SHP77 treated with DMSO at 0.1 percent for 48 hours (cell line): Measurements from ENCODE around the gene SLC5A9.
"Not testable (repeated sequence)": the region's sequence is repeated elsewhere in the genome, so short reads cannot be mapped to it uniquely, and the experiment has no call there.

Experiments
- DNase-seq: peaks from one replicate; lab custom pipeline; 2025; lab: John Stamatoyannopoulos, UW

SLC5A9 gene

GRCh38 chr1:48214366-48214765 is 8.2 kb upstream of the SLC5A9 start:
- DNase-seq: not testable (repeated sequence)

- DNase-seq: no peak
Measured at GRCh38 chr1:48214820-48215219, 7.7 kb upstream of the SLC5A9 start.

- no peak for DNase-seq
Measured at GRCh38 chr1:48215222-48215621, 7.3 kb upstream of the SLC5A9 start.

DNA sequence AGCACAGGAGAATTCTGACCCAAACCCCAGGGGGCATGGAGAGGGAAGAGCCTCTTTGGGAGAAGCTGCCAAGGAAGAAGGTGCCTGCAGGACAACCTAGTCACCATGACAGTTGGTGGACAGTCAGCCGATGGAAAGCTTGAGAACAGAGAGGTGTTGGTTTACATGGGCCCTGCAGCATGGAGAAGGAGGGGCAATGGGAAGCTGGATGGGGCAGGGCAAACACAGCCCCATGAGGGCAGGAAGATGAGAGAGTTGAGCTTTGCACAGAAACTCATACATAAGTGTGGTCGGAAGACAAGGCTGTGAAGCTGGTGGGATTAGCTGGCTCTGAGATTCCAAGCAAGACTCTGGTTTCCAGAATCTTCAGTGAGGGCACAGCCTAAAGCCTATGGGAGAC is 6.6 kb upstream of the SLC5A9 start:
- no peak for DNase-seq

GRCh38 chr1:48216313-48216712 is 6.2 kb upstream of the SLC5A9 start:
- DNase-seq: no peak

- no peak for DNase-seq
Measured at GRCh38 chr1:48216941-48217340, 5.6 kb upstream of the SLC5A9 start.

- no peak for DNase-seq
Measured at GRCh38 chr1:48217856-48218255, 4.7 kb upstream of the SLC5A9 start.

DNA sequence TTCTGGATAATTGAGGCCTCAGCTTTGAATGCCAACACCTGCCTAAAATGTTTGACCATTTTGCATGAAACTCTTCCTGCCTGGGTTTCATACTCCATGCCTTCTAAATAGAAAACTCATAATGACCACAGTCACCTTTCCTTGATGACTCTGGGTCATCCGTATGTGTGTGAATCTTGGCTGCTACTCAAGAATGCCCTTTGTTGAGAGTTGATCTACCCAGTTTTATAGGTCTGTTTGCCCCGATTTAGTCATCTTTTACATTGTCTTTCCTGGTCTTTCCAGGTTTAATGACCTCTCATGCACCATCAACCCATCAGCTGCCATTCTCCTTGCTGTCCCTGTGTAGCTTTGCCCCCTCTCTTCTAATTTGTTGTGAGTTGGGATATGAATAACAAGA is 2.7 kb upstream of the SLC5A9 start:
- DNase-seq: no peak

DNA sequence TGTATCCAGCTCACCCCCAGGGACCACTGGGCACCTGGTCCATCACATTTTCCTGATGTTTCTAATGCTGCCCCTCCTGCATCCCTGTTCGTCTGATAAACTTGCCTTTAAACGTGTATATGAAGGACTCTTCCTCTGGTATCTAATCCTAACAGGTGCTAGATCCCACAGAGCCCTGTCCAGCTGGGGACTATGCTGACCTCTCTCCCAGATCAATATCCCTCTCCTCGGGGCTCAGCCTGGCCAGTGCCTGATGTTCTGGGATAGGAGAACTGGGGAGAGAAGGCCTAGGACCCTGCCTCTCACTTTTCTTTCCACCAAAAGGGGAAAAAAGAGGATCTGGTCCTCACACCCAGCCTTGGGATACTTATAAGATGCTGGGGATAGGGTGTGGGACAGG is 1.4 kb upstream of the SLC5A9 start:
- DNase-seq: no peak

DNA sequence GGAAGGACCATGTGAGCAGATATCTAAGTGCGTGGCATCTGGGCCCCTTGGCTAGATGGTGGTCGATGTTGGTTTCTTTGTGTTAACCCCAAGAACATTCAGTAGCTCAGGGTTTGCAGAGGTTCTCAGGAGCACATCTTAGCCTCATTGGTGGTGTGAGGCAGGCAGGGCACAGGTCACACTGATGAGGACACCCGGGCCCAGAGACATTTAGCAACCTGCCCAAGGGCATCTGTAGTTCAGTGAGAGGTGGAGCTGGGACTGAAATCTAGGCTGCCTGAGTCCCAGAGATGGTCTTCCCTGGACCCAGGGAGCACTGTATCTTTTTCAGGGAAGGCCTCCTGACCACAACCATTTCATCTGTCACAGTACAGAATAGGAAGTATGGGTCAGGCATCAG is 859 bp upstream of the SLC5A9 start:
- DNase-seq: no peak

DNA sequence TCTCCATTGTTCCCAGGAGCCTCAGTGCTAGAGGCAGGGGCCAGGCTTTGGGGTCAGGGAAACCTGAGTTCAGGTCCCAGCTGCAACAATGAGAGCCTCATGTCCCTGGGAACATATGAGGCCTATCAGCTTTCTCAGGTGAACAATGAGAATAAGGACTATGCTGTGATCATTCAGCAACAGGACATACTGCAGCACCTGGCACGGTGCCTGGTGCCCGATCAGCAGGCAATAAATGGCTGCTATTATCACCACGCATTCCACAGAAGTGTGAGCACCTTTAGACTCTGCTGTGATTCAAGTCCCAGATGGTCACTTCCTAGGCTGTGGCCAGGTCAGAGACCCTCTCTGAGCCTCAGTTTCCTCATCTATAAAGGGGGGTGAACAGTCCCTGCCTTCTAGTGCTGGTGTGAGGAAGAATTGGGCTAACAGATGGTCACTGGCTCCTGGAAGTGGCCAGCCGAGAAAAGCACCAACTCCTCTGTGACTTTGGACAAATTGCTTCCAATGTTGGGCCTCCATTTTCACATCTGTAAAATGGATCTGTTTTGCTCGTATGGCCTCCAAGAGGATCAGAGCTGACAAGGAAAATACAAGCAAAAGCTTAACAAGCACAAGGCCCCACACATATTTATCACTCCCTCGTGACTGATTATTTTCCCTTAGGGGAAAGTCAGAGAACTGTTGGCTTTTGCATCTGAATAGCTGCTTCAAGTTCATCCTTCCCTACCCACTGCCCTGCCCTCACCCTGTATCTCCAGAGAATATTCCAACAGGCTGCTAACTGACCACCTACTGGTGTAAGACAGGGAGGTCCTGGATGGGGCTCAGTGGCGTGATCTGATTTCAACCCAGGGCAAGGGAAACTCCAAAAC is 1.1 kb downstream of the SLC5A9 start:
- no peak for DNase-seq

DNA sequence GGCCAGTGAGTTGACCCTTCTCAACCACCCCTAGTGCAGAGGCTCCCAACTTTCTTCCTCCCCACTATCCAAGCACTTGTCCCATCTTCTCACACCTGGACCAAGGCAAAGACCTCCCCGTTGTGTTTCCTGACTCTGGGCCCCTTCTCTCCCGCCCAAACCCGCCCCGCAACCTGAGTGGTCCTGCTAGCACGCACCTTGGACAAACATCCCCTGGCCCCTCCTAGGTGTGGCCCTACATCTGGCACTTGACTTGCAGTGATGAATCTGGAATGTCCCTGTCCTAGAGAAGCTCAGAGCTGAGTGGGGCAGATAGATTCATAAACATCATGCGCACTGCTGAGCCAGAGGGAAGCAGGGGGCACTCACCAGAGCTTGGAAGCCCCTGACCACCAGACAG is 2.3 kb downstream of the SLC5A9 start:
- no peak for DNase-seq

DNA sequence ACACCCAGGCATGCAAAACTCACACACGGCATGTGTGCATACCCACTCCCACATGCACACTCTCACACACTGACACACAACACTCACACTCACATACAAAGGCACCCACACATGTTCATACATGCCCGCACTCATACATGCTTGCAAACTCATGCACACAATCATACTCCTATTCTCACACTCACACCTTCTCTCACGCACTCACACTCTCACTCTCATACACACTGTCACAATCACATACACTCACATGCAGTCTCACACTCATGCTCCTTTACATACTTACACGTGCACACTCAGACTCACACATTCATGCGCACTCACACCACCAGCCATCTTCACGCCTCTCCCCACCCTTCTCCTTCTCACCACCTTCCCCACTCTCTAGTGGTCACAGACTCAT is 3.1 kb downstream of the SLC5A9 start:
- DNase-seq: no peak

DNA sequence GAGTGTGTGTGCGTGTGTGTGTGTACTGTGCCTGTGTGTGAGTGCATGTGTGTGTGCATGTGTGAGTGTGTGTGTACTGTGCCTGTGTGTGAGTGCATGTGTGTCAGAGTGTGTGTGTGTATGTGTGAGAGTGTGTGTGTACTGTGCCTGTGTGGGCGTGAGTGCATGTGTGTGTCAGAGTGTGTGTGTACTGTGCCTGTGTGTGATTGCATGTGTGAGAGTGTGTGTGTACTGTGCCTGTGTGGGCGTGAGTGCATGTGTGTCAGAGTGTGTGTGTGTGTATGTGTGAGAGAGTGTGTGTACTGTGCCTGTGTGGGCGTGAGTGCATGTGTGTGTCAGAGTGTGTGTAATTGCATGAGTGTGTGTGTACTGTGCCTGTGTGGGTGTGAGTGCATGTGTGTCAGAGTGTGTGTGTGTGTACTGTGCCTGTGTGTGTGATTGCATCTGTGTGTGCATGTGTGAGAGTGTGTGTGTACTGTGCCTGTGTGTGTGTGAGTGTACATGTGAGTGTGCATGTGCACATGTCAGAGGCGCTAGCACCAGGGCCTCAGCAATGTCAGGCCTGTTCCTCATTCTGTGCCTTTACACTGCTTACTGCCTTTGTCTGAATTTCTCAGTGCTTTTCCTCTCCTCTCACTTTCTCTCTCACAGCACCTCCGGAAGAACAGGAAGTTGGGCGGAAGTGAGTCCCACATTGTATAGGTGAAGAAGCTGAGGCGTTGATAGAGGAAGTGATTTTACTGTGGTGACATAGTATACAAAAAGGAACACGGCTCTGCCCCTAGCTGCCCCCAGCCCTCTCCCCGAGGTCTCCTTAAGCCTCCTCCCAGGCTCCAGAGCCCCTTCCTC is 4.9 kb downstream of the SLC5A9 start:
- DNase-seq: no peak

DNA sequence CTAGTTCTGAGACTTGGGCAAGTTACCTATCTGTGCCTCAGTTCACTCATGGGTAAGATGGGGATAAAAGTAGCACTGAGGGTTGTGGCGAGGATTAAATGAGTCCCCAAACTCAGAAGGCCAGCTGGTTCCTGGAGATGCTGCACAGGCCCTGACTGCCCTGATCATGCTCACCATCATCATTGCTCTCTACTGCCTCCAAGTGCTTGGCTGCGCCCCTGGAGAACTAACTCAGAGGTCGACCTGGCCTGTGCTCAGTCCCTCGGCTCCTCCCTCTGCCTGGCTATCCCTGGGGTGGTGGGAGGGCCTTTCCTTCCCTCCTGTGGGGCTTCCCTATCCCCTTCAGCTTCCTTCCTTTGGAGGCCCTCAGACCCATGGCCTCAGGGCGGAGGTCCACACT is 5.6 kb downstream of the SLC5A9 start:
- DNase-seq: no peak

DNA sequence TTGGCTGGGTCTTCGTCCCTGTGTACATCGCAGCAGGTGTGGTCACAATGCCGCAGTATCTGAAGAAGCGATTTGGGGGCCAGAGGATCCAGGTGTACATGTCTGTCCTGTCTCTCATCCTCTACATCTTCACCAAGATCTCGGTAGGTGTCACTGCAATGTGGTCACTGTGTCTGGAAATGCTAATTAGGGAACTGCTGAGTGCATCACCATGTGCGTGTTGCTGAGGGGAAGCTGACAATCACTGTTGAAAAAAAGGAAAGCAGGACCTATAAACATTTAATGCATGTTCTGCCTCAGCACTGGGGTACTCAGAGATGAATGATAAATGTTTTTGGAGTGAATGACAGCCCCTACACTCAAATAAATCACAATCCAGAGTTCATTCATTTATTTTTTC is 6.8 kb downstream of the SLC5A9 start:
- DNase-seq: no peak

DNA sequence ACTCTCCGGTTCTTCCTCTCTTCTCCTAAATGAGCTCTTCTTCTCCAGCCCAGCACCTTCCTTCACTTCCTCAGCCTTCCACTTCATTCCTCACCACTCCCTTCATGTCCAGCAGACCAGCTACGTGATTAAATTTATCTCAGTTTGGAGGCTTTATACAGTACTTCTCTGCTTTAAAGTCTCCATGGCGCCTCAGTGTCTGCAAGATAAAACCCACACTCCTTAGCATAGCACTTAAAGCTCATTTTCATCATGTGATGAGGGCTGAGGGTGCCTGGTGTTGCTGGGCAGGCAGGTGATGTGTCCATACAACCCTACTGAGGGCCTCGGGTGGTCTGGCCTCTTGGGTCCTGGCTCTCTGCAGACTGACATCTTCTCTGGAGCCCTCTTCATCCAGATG is 7.7 kb downstream of the SLC5A9 start:
- DNase-seq: no peak

GRCh38 chr1:48232722-48233121 is 10.2 kb downstream of the SLC5A9 start:
- DNase-seq: no peak

- no peak for DNase-seq
Measured at GRCh38 chr1:48233666-48234485, 11.4 kb downstream of the SLC5A9 start.

GRCh38 chr1:48235652-48236051 is 13.1 kb downstream of the SLC5A9 start:
- no peak for DNase-seq

DNA sequence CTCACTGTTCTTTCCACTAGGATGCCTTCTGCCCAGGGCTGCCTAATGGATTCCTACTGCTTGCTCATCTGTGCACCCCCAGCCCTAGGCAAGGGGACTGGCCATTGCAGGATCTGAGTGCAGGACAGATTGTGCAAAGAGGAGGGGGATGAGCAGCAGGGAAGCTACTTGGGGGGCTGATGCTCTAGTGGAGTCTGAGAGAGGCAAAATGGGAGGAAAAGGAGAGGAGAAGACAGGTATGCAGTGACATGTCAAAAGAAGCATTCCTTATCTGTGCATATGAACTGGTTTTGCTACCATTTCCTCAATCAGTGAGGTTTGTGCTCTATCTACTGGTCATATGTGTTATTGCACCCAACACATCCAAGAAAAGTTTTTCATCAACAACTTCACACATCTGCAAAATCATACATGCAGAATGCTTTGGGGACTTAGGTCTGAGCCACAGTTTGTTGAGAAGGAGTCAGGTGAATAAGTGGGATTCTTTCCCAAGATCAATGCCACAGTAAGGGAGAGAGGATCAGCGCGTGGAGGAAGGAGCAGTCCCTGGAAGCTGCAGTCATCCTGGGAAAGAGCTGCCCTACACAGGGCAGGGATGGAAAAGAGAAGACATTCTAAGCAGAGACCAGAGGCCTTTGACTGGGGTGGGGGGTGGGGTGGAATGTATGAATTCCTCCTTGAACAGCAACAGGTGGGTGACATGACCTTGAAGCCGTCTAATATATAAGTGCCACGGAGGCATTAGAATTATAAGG is 14.4 kb downstream of the SLC5A9 start:
- no peak for DNase-seq
